K562 (cell line): ENCODE measurements around the gene FRRS1L. TPM values are rescaled to one million over a fixed set of nuclear protein-coding genes. Genes with fewer than 3 reads are reported as not detected.

Source experiments
- GATAD2B ChIP-seq: fragments of 450-650 bp; IDR thresholded peaks from 2 replicates; pipeline ENCODE4 v1.6.1; 2017; ENCODE audit warnings: mild to moderate bottlenecking, borderline replicate concordance
- ILF3 ChIP-seq: fragments of 450-650 bp; IDR thresholded peaks from 2 replicates; pipeline ENCODE4 v1.6.1; 2018; ENCODE audit warnings: antibody characterized with exemption, mild to moderate bottlenecking, moderate library complexity, borderline replicate concordance
- KAT2B ChIP-seq: IDR thresholded peaks from one replicate; pipeline ENCODE4 v1.6.1; 2012; ENCODE audit warnings: low read depth, mild to moderate bottlenecking, control low read depth, inconsistent platforms, low read length, moderate library complexity
- LARP7 ChIP-seq: fragments of 450-650 bp; IDR thresholded peaks from 2 replicates; pipeline ENCODE4 v1.6.1; 2016
- MCM3 ChIP-seq: fragments of 450-650 bp; IDR thresholded peaks from 2 replicates; pipeline ENCODE4 v1.6.1; 2016
- MTA3 ChIP-seq: fragments of 450-650 bp; formaldehyde crosslinking; IDR thresholded peaks from 2 replicates; pipeline ENCODE4 v1.6.1; 2017; ENCODE audit warnings: mild to moderate bottlenecking, borderline replicate concordance
- MYC ChIP-seq, 2 experiments: fragments of 250-450 bp in 1 of 2; sonication (Bioruptor Pico) in 1 of 2; IDR thresholded peaks; 2 replicates each; pipeline versions ENCODE4 v1.5.1 to v1.6.1; 2012 to 2021; ENCODE audit warnings: low read depth in 2 of 2, borderline replicate concordance in 1 of 2, improper control_type of control experiment in 1 of 2, low read length in 1 of 2, mild to moderate bottlenecking in 1 of 2, moderate library complexity in 1 of 2
- PURB ChIP-seq: sonication (generic); formaldehyde crosslinking; IDR thresholded peaks from 2 replicates; pipeline ENCODE4 v1.9.0; 2021; ENCODE audit warnings: low read depth, mild to moderate bottlenecking, missing genetic modification reagents
- RHOXF2B ChIP-seq: fragments of 250-450 bp; sonication (Bioruptor Pico); conservative IDR thresholded peaks from 2 replicates; pipeline ENCODE4 v1.5.1; 2021
- SMAD4 ChIP-seq: fragments of 250-450 bp; sonication (Bioruptor Pico); conservative IDR thresholded peaks from 2 replicates; pipeline ENCODE4 v1.8.0; 2021; ENCODE audit warnings: inconsistent platforms, mild to moderate bottlenecking, moderate library complexity
- SMARCE1 ChIP-seq: fragments of 450-650 bp; IDR thresholded peaks from 2 replicates; pipeline ENCODE4 v1.7.1; 2016; ENCODE audit warnings: mild to moderate bottlenecking
- TAF7 ChIP-seq: fragments of 450-650 bp; IDR thresholded peaks from 2 replicates; pipeline ENCODE4 v1.6.1; 2016; ENCODE audit warnings: missing genetic modification characterization, missing compliant biosample characterization
- ZBED1 ChIP-seq: IDR thresholded peaks from 2 replicates; pipeline ENCODE4 v1.6.1; 2014
- ZNF24 ChIP-seq: fragments of 450-650 bp; IDR thresholded peaks from 2 replicates; pipeline ENCODE4 v1.6.1; 2016
- polyA plus RNA-seq, 8 experiments: library from polyadenylated mRNA; depleted of rRNA in 4 of 8; stranded (reverse) in 5 of 8; unstranded in 3 of 8; fragments of >200 nt; fragmentation: Nextera tagmentation in 2 of 8; fragmentation: Illumina TruSeq in 1 of 8; extraction: Ambion mirVana in 2 of 8; extraction: Trizol in 1 of 8; gene quantifications; 2 replicates each; pipeline versions ENCODE4 v1.2.1 to v1.2.3, GENCODE V29; 2011 to 2014; ENCODE audit warnings: inconsistent platforms in 1 of 8, missing spikeins in 1 of 8
- total RNA-seq, 7 experiments: library from RNA; depleted of rRNA in 6 of 7; stranded (reverse); fragments of >200 nt in 6 of 7; fragmentation: Illumina TruSeq in 2 of 7; extraction: Trizol in 2 of 7; gene quantifications; 2 replicates each; pipeline versions ENCODE4 v1.2.1 to v1.2.3, GENCODE V29; 2011 to 2021; ENCODE audit warnings: low replicate concordance in 1 of 7
- TF ChIP-seq, protein P1 (sequence below): fragments of 450-650 bp; IDR thresholded peaks from 2 replicates; pipeline ENCODE4 v1.7.0; 2016; ENCODE audit warnings: borderline replicate concordance
- TF ChIP-seq, protein P2 (sequence below): fragments of 200-400 bp; formaldehyde crosslinking; IDR thresholded peaks from 2 replicates; pipeline ENCODE4 v1.6.1; 2017; ENCODE audit warnings: mild to moderate bottlenecking, low read depth, low read length, moderate library complexity
- TF ChIP-seq, protein P3 (sequence below): sonication (generic); formaldehyde crosslinking; IDR thresholded peaks from 2 replicates; pipeline ENCODE4 v1.8.1; 2023; ENCODE audit warnings: missing genetic modification reagents, mild to moderate bottlenecking, borderline replicate concordance

Gene FRRS1L
- total and polyA plus RNA-seq, 9 of the 15 experiments (the other 6 are each of a cell fraction or from before 2014, with no cell fraction given), result under 0.01 to 0.04 (median 0.03) TPM; not detected in 5

DNA sequence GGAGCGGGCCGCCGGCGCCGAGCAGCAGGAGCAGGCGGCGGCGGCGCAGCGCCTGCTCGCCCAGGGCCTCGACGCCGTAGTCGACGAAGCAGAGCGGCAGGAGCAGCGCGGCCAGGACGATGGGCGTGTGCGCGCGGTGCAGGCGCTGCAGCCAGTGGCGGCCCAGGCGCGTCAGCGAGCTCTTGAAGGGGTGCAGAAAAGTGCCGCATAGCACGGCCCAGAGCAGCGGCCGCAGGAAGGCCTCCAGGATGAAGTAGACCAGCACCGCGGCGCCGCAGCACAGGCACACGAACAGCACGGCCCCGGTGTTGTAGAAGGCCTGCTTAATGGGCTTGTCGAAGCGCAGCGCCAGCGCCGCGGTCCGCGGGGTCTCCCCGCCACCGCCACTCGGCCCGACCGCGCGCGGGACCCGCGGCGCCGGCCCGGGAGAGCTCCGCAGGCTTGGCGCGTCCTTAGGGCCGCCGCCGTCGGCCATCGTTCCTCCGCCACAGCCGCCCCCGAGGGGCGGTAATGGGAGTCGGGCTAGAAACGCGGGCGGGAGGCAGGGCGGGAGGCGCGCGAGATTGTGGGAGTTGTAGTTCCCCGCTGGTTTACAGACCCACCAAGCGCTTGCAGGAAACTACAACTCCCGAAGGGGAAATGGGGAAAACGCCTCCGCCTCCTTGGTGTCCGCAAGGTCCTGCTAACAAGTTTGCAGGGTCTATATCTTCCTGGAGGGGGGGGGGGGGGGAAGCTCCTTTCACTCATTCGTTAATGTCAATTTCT lies 47.4 kb downstream of the FRRS1L start, which contains the start of gene TMEM245 (continued):
- peak; percentile 53 for TF ChIP-seq MYC (IDR thresholded peaks at IDR 0.05; ENCODE audit: low read depth, low read length)
- TF ChIP-seq MYC (CRISPR knock-in tag; IDR thresholded peaks at IDR 0.05; ENCODE audit: borderline replicate concordance, low read depth), result no peak
- no peak for TF ChIP-seq ZBED1
- 0 out of 2 replicates have a peak, but pooled peaks have one; percentile 19 for TF ChIP-seq MTA3
- TF ChIP-seq SMAD4 (CRISPR knock-in tag), result peak; percentile 66
- TF ChIP-seq TAF7 (tag), result no peak
- TF ChIP-seq ILF3, result no peak
- TF ChIP-seq, protein P1, sequence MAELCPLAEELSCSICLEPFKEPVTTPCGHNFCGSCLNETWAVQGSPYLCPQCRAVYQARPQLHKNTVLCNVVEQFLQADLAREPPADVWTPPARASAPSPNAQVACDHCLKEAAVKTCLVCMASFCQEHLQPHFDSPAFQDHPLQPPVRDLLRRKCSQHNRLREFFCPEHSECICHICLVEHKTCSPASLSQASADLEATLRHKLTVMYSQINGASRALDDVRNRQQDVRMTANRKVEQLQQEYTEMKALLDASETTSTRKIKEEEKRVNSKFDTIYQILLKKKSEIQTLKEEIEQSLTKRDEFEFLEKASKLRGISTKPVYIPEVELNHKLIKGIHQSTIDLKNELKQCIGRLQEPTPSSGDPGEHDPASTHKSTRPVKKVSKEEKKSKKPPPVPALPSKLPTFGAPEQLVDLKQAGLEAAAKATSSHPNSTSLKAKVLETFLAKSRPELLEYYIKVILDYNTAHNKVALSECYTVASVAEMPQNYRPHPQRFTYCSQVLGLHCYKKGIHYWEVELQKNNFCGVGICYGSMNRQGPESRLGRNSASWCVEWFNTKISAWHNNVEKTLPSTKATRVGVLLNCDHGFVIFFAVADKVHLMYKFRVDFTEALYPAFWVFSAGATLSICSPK, result no peak
- no peak for TF ChIP-seq LARP7
- no peak for TF ChIP-seq MCM3
- TF ChIP-seq, protein P2, sequence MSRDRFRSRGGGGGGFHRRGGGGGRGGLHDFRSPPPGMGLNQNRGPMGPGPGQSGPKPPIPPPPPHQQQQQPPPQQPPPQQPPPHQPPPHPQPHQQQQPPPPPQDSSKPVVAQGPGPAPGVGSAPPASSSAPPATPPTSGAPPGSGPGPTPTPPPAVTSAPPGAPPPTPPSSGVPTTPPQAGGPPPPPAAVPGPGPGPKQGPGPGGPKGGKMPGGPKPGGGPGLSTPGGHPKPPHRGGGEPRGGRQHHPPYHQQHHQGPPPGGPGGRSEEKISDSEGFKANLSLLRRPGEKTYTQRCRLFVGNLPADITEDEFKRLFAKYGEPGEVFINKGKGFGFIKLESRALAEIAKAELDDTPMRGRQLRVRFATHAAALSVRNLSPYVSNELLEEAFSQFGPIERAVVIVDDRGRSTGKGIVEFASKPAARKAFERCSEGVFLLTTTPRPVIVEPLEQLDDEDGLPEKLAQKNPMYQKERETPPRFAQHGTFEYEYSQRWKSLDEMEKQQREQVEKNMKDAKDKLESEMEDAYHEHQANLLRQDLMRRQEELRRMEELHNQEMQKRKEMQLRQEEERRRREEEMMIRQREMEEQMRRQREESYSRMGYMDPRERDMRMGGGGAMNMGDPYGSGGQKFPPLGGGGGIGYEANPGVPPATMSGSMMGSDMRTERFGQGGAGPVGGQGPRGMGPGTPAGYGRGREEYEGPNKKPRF, result no peak
- TF ChIP-seq, protein P3, sequence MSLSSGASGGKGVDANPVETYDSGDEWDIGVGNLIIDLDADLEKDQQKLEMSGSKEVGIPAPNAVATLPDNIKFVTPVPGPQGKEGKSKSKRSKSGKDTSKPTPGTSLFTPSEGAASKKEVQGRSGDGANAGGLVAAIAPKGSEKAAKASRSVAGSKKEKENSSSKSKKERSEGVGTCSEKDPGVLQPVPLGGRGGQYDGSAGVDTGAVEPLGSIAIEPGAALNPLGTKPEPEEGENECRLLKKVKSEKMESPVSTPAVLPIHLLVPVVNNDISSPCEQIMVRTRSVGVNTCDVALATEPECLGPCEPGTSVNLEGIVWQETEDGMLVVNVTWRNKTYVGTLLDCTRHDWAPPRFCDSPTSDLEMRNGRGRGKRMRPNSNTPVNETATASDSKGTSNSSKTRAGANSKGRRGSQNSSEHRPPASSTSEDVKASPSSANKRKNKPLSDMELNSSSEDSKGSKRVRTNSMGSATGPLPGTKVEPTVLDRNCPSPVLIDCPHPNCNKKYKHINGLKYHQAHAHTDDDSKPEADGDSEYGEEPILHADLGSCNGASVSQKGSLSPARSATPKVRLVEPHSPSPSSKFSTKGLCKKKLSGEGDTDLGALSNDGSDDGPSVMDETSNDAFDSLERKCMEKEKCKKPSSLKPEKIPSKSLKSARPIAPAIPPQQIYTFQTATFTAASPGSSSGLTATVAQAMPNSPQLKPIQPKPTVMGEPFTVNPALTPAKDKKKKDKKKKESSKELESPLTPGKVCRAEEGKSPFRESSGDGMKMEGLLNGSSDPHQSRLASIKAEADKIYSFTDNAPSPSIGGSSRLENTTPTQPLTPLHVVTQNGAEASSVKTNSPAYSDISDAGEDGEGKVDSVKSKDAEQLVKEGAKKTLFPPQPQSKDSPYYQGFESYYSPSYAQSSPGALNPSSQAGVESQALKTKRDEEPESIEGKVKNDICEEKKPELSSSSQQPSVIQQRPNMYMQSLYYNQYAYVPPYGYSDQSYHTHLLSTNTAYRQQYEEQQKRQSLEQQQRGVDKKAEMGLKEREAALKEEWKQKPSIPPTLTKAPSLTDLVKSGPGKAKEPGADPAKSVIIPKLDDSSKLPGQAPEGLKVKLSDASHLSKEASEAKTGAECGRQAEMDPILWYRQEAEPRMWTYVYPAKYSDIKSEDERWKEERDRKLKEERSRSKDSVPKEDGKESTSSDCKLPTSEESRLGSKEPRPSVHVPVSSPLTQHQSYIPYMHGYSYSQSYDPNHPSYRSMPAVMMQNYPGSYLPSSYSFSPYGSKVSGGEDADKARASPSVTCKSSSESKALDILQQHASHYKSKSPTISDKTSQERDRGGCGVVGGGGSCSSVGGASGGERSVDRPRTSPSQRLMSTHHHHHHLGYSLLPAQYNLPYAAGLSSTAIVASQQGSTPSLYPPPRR (CRISPR knock-in tag), result no peak
- no peak for TF ChIP-seq PURB (CRISPR knock-in tag)
- TF ChIP-seq ZNF24, result peak; percentile 41; the same call in 1 of the 2 replicates
- no peak for TF ChIP-seq SMARCE1
- TF ChIP-seq RHOXF2B, result no peak
- no peak for TF ChIP-seq GATAD2B
- no peak for TF ChIP-seq KAT2B
